GM12874 (cell line): ENCODE measurements around the gene DLG2.

ENCODE experiments used
- CTCF ChIP-seq: IDR thresholded peaks from 2 replicates; pipeline ENCODE4 v1.5.1; 2011; ENCODE audit warnings: low read depth, mild to moderate bottlenecking, control low read depth, low read length, moderate library complexity; ENCODE audit not compliant: insufficient read depth

DLG2 gene

GRCh38 chr11:84847842-84848241 is 779.3 kb downstream of the DLG2 start:
- no peak for TF ChIP-seq CTCF

- TF ChIP-seq CTCF, result no peak
Observed at GRCh38 chr11:84837402-84838069, 789.6 kb downstream of the DLG2 start.

GRCh38 chr11:84836371-84836770 is 790.8 kb downstream of the DLG2 start:
- TF ChIP-seq CTCF, result no peak

- no peak for TF ChIP-seq CTCF
Observed at GRCh38 chr11:84833488-84834088, 793.6 kb downstream of the DLG2 start.

- no peak for TF ChIP-seq CTCF
Observed at GRCh38 chr11:84830372-84830771, 796.8 kb downstream of the DLG2 start.

- no peak for TF ChIP-seq CTCF
Observed at GRCh38 chr11:84829162-84829561, 798.0 kb downstream of the DLG2 start.

GRCh38 chr11:84828616-84829015 is 798.5 kb downstream of the DLG2 start:
- no peak for TF ChIP-seq CTCF
